Nephron (organoid): ENCODE data around the gene ANGPTL4.

ENCODE experiments used
- H3K27ac Mint-ChIP-seq, 3 experiments: 2 replicates each; pipeline ENCODE4 v1.8.0; 2020; ENCODE audit warnings: mixed read lengths in 3 of 3, mild to moderate bottlenecking in 2 of 3, moderate library complexity in 1 of 3
- H3K27me3 Mint-ChIP-seq: 2 replicates; pipeline ENCODE4 v1.8.0; 2021; ENCODE audit warnings: low read depth, mild to moderate bottlenecking, moderate library complexity, mixed read lengths
- H3K36me3 Mint-ChIP-seq: 2 replicates; pipeline ENCODE4 v1.8.0; 2020; ENCODE audit warnings: low read depth, mixed read lengths
- H3K4me1 Mint-ChIP-seq: 2 replicates; pipeline ENCODE4 v1.8.0; 2020; ENCODE audit warnings: mixed read lengths
- H3K4me3 Mint-ChIP-seq, 3 experiments: 2 replicates each; pipeline ENCODE4 v1.8.0; 2020; ENCODE audit warnings: mild to moderate bottlenecking in 3 of 3, mixed read lengths in 3 of 3, moderate library complexity in 2 of 3
- H3K9me3 Mint-ChIP-seq: 2 replicates; pipeline ENCODE4 v1.8.0; 2020; ENCODE audit warnings: mixed read lengths
- TF ChIP-seq, protein P1 (sequence below), 3 experiments: fragments of 200-600 bp; sonication (generic); IDR thresholded peaks; one replicate each; pipeline ENCODE4 v1.5.0; 2021; ENCODE audit warnings: antibody characterized with exemption in 3 of 3; ENCODE audit not compliant: unreplicated experiment in 3 of 3

Gene ANGPTL4

GRCh38 chr19:8321067-8321985, 42.6 kb upstream of the ANGPTL4 start, which contains the start of the genes NDUFA7 and RPS28:
NDUFA7 (minus strand) TSS chr19:8321375; CDS start chr19:8321358, 17 bp downstream.
RPS28 (plus strand) TSS chr19:8321496; CDS start chr19:8321531, 35 bp downstream.
- Mint-ChIP-seq H3K9me3 (no peaks in the 10 kb centered on the region), H3K4me1 (peaks cover 18% of the 10 kb centered on the region), H3K27ac (peak within 1 kb of the TSS; percentile 93 to 96 (median 94)), H3K4me3 (peak within 1 kb of the TSS; percentile 98 to 100 (median 99)), H3K27me3 (no peaks in the 10 kb centered on the region), H3K36me3 (peaks cover 6% of the 10 kb centered on the region)
- TF ChIP-seq, protein P1, sequence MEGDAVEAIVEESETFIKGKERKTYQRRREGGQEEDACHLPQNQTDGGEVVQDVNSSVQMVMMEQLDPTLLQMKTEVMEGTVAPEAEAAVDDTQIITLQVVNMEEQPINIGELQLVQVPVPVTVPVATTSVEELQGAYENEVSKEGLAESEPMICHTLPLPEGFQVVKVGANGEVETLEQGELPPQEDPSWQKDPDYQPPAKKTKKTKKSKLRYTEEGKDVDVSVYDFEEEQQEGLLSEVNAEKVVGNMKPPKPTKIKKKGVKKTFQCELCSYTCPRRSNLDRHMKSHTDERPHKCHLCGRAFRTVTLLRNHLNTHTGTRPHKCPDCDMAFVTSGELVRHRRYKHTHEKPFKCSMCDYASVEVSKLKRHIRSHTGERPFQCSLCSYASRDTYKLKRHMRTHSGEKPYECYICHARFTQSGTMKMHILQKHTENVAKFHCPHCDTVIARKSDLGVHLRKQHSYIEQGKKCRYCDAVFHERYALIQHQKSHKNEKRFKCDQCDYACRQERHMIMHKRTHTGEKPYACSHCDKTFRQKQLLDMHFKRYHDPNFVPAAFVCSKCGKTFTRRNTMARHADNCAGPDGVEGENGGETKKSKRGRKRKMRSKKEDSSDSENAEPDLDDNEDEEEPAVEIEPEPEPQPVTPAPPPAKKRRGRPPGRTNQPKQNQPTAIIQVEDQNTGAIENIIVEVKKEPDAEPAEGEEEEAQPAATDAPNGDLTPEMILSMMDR (IDR thresholded peaks at IDR 0.05; ENCODE audit: unreplicated experiment in 3 of 3): no peak

DNA sequence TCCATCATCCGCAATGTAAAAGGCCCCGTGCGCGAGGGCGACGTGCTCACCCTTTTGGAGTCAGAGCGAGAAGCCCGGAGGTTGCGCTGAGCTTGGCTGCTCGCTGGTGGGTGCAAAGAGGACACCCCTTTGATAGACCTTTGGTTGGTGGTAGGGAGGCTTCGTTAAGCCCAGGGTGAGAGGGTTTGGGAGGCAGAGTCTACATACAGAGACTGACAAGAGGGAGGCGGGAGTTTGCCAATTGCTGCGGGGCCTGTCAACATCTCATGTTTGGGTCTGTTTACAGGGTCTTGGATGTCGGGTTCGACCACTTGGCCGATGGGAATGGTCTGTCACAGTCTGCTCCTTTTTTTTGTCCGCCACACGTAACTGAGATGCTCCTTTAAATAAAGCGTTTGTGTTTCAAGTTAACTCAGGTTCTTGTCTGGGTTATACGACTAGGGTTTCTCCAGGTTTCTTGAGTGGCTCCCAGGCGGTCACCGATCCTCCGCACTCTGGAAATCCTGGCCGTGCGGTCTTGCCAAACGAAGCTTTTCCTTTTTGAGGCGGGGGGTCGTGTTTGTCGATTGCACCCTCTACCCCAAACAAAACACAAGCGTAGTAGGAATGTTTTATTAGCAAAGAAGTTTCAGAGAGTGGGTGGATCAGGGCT, 41.8 kb upstream of the ANGPTL4 start:
- Mint-ChIP-seq H3K27ac (peak overlapping the region; percentile 93 to 96 (median 94)), H3K4me3 (peak overlapping the region; percentile 98 to 100 (median 99)), H3K27me3 (peaks cover 5% of the 10 kb centered on the region), H3K9me3 (no peaks in the 10 kb centered on the region), H3K36me3 (peaks cover 6% of the 10 kb centered on the region), H3K4me1 (peaks cover 18% of the 10 kb centered on the region)
- TF ChIP-seq, protein P1 (IDR thresholded peaks at IDR 0.05; ENCODE audit: unreplicated experiment in 3 of 3): no peak

- TF ChIP-seq, protein P1 (IDR thresholded peaks at IDR 0.05; ENCODE audit: unreplicated experiment in 3 of 3): no peak
- Mint-ChIP-seq H3K9me3 (no peaks in the 10 kb centered on the region), H3K4me3 (peak overlapping the region; percentile 98 to 100 (median 99)), H3K27me3 (peaks cover 10% of the 10 kb centered on the region), H3K27ac (peak overlapping the region in 1 of 3 experiments; percentile 94), H3K4me1 (peaks cover 18% of the 10 kb centered on the region), H3K36me3 (peaks cover 6% of the 10 kb centered on the region)
These were observed 41.3 kb upstream of the ANGPTL4 start for GRCh38 chr19:8322638-8322997.

DNA sequence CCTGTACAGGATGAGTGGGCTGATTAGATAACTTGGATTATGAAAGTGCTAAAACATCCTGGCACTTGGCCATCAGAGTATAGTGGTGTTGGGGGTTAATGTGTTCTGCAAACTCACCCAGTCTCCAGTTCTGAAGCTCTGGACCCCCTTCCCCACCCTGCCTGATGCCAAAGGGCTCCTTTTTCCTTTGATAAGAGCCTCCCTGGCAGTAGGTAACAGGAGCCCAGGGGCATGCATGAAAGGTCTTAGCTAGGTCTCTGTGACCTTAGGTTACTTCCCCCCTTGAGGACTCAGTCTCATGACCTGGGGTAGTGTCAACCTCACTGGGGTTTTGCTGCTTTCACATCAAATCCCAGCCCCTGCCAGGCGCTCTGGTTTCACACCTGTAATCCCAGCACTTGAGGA, 40.2 kb upstream of the ANGPTL4 start:
- H3K27me3 Mint-ChIP-seq: peaks cover 22% of the 10 kb centered on the region
- peaks cover 6% of the 10 kb centered on the region for H3K36me3 Mint-ChIP-seq
- no peak overlapping the region for H3K27ac Mint-ChIP-seq
- TF ChIP-seq, protein P1 (IDR thresholded peaks at IDR 0.05; ENCODE audit: unreplicated experiment in 3 of 3): no peak
- peaks cover 18% of the 10 kb centered on the region for H3K4me1 Mint-ChIP-seq
- no peaks in the 10 kb centered on the region for H3K9me3 Mint-ChIP-seq
- H3K4me3 Mint-ChIP-seq: peak overlapping the region; percentile 19 to 100 (median 34)

GRCh38 chr19:8324186-8325050, 39.5 kb upstream of the ANGPTL4 start:
- peaks cover 6% of the 10 kb centered on the region for H3K36me3 Mint-ChIP-seq
- peak overlapping the region; percentile 19 to 100 (median 34) for H3K4me3 Mint-ChIP-seq
- no peak overlapping the region for H3K27ac Mint-ChIP-seq
- H3K4me1 Mint-ChIP-seq: peaks cover 18% of the 10 kb centered on the region
- H3K27me3 Mint-ChIP-seq: peaks cover 28% of the 10 kb centered on the region
- no peaks in the 10 kb centered on the region for H3K9me3 Mint-ChIP-seq
- TF ChIP-seq, protein P1 (IDR thresholded peaks at IDR 0.05; ENCODE audit: unreplicated experiment in 3 of 3): no peak
